Inferior parietal cortex (tissue), 1 donor: ENCODE data around the gene CTTNBP2.

Source experiments
- DNase-seq: peaks from one replicate; pipeline ENCODE4 v3.0.0-alpha.2; 2016; ENCODE audit errors: extremely low spot score

The CTTNBP2 gene

GRCh38 chr7:117873310-117874190 is at the start of gene CTTNBP2:
Gene CTTNBP2, minus strand, starts transcription at chr7:117873441. Its CDS starts 26 bp downstream, at chr7:117873415.
- DNase-seq: peak; percentile 60

GRCh38 chr7:117916309-117916708 is 43.1 kb upstream of the CTTNBP2 start:
- DNase-seq: no peak

DNA sequence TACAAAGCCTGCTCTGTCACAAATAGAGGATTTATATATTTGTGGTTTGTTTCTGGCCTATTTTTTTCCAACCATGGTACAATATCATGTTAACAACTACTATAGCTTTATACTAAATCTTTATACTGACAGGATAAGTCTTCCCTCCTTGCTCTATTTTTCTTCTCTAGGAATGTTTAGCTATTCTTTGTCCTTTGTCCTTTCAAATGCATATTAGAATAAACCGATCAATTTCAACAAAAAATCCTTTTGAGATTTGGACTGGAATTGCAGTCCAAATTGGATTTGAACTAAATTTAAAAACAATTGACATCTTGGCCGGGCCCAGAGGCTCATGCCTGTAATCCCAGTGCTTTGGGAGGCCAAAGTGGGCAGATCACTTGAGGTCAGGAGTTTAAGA is 39.2 kb upstream of the CTTNBP2 start:
- DNase-seq: no peak

DNA sequence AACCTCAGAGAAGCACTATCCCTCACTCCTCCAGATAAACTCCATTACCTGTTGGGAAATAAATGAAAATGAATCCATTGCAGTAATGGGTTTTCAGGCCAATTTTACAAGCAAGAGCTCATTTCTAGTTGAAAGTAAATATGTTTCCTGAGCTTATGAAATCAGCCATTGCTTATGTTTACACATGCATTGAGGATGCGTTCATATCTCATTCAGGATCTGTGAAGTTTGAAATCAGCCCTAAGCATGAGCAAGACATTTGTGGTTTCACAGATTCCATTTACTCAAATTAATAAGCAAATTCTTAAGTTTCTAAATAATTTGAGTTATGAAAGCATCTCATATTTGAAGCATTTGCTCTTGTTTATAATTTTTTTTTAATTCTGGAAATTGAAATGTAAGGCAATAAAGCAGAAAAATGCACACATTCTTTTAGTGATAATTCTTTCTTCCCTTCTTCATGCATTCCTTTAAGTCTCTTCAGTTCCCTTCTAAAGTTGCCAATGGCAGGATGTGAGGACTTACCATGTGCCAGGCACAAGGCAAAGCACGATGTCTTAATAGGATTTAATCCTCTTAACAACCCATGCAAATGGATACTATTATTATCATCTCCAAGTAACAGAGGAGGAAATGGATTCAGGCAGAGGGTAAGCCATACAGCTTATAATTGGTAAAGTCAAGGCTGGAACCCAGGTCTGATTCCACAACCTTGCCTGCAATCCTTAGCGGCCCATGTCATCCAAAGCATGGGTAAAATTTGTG is 35.0 kb upstream of the CTTNBP2 start:
- DNase-seq: no peak

- DNase-seq: no peak
Measured at GRCh38 chr7:117907049-117907640, 33.9 kb upstream of the CTTNBP2 start.

DNA sequence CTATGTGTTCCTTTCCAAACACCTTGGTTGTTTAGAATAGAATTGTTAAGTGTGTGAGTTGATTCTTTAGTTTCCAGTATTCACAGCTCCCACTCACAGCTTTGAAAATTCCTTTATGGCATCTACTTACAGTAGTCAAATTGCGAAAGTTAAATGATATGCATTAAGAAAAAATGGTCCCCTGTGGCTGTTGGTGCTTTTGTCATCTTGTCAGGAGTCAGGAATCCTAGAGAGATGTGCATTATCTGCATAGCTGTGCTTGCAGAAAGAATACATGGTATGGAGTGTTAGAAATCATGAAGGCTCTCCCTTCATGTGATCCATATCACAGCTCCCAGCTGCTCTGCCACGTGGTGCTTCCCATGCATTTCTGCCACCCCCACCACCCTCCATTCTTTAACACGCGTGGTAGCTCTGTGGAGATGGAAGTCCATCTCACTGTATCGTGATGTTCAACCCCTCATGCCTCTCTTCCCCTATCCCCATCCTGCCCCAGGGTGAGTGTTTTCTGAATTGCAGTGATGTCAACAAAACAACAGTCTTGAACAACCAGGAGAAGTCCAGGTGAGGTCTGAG is 29.2 kb upstream of the CTTNBP2 start:
- no peak for DNase-seq

- DNase-seq: no peak
Measured at GRCh38 chr7:117901089-117901797, 28.0 kb upstream of the CTTNBP2 start.

- no peak for DNase-seq
Measured at GRCh38 chr7:117896339-117896738, 23.1 kb upstream of the CTTNBP2 start.

GRCh38 chr7:117895276-117895675 is 22.0 kb upstream of the CTTNBP2 start:
- DNase-seq: no peak

DNA sequence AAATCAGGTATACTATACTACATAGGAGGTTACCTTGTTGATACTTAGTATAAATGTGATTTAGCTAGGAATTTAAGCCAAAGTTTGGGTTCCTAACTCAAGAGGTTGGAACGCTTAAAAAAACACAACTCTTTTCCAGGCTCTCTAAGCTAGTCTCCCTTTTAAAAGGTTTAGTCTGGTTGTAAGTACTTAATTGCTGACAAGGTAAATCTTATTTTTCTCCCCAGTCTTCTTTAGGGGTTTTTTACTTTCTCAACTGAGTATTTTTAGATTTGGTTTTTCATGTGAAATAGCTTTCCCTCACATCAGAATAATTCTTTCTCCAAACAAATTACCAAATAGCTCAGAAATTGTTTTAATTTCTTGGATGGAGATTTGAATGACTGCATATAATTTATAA is 20.8 kb upstream of the CTTNBP2 start:
- no peak for DNase-seq

- DNase-seq: no peak
Measured at GRCh38 chr7:117892821-117893220, 19.6 kb upstream of the CTTNBP2 start.

DNA sequence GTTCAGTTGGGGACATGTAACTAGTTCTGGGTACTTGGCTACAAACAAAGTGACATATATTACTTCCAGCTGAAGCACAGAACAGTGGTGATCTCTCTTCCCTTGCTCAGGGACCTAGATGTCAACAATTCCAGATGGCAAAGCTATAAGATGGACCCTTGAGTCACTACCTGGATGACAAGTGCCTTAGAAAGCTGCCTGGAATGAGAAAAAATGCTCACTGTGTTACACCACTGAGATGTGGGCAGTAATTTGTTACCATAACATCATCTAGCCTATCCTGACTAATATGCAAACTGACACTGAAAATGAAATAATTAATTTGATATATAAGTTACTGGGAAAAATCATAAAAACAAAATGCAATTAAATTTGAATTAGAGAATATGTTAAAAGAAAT is 16.4 kb upstream of the CTTNBP2 start:
- no peak for DNase-seq

GRCh38 chr7:117888627-117889026 is 15.4 kb upstream of the CTTNBP2 start:
- DNase-seq: no peak

GRCh38 chr7:117882594-117882993 is 9.4 kb upstream of the CTTNBP2 start:
- DNase-seq: no peak

- no peak for DNase-seq
Measured at GRCh38 chr7:117876761-117877160, 3.5 kb upstream of the CTTNBP2 start.

DNA sequence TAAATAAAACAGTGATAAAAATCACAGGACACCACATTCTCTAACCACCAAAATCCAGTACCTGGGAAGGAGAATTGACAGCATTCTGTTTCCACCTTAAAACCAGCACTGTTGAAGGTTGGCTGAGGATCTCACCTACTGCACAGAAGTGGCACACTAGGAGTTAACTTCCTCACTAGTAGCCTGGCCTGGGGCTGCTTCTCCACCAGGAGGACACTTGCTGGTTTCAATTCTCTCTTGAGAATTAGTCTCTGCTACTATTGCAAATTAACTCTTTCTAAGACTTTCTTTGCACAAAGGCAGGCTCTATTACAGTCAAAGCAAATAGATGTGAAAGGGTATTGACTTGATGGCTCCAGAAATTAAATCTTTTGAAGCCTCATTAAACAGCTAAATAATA is 2.3 kb upstream of the CTTNBP2 start:
- DNase-seq: no peak

DNA sequence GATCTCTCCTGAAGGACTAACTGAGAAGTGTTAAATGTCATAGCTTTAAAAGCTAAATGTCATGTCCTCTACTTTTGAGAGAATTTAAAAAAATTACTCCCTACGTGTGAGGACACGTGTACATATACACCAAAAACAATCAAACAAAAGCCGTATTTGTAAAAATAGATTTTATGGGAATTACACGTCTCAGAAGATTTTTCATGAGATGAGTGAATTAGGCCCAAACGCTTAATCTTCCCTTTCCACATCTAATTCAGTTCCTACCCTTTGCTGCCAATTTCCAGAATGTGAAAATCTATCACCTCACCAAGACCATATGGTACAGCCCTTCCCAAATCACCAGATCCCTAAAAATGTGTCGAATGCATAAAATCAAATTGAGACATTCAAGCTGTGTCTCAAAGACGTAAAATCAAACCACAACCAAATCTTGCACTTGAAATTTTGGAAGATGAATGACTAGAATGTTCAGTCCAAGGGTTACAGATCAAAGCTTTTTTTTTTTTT is 1.0 kb upstream of the CTTNBP2 start:
- no peak for DNase-seq

DNA sequence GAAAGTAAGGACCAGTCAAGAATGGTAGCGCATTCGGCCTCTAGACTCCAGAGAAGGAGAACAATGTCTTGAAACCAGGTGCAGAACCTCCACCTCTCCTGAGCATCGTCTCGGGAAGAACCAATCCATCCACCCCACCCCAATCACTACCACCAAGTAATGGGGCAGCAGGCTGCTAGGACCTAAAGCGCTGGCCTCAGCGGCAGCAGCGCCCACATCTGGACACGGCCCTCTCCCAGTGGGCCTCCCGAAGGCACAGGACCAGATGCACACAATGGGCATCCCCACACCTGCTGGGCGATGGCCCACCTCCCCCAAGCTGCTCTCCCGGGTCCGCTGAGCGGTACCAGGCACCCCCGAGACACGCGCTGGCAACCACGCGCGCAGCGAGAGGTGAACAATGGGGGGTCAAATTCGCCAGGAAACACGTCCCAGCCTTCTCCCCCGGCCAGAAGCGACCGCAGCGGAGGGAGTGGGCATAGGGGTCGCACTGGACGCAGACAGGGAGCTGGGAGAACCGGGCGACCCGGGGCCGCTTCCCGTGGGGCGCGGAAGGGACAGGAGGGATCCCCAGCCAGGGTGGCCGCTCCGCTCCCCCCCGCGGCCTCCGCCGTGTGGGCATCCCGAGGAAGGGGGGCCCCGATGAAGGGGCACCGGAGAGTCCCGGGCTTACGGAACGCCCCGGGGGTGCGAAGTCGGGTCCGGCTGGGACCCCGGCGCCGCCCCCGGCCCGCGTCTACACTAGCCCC is 506 bp downstream of the CTTNBP2 start:
- peak; percentile 67 for DNase-seq

DNA sequence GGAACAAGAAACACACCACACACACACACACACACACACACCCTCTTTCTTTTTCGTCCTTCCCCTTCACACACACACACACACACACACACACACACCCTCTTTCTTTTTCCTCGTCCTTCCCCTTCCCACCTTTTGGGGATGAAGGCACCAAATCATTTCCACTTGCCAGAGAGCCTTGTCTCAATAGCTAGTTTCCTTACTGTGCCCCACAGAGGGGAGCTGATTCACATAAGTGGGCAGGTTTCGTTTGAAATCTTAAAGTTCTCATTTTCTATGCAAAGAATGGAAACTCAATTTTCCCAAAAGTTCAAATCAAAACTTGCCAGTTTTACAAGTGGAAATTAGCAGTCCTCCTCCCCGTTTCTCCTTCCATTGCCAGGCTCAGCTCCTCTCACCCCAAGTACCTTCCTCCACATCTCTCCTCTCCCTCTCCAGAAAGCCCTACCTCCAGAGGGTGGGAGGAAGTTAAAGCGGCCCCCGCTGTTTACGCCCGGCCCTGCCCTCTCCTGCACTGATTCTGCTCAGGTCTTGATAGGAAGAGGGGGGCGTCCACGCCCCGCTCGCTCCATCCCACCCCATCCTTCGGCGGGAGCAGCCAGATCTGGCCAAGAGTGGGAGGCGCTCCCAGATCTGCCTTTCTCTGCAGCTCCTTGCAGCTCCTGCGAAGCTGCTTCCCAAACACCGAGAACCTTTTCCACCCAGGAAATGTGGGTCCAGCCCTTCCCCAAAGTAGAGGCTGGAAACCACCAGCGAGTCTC is 1.3 kb downstream of the CTTNBP2 start:
- DNase-seq: peak; percentile 55

DNA sequence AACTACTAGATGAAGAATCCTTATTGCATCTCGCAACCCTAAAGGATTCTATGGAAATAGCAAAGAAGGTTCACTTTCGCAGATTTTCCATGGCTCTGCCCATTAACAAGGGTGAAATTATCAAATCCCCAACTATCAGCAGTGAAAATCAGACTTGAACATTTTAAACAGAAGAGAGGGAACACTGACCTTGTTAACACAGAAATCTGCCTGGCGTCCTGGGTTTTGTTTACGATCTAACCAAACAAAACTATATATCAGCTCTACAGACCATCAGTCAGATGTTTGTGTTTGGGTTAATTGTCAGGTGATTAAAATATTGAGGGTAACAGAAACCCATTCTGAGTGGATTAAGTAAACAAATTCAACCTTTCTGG is 1.9 kb downstream of the CTTNBP2 start:
- peak; percentile 57 for DNase-seq
